ENCODE data around the gene GBX2. TPM values are rescaled to one million over a fixed set of nuclear protein-coding genes. Genes with fewer than 3 reads are reported as not detected.

Gene GBX2
- total and polyA plus RNA-seq, 10 of the 15 experiments (the other 5 are each of a cell fraction or from before 2014, with no cell fraction given): not detected

DNA sequence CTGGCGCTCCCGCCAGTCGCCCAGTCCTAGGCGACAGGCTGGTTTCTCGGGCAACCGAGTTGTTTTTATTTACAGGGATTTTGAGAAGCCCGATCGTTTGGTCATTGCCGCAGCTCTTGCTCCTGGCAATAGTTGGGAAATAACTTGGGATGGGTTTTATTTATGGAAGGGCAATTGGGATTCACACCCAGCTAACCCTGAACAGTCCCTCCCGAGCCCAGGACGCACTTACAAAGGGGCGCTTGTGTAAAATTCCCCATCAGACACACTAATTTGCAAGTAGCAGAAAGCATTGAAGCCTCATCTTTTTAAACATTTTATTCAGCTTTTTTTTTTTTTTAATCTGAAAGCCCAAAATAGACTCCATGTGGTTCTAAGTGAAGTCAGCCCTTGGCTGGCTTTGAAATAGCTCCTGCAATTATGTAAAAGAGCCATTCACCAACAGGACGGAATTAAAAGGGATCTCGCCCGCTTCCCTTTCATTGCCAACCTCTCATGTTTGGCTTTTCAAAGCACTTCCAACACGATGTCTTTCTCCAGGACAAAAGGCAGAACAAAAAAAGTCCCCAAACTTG is 3.6 kb upstream of the GBX2 start:
- WGBS (ENCODE audit: insufficient coverage, insufficient replicate concordance, low lambda C conversion rate, missing lambda C conversion rate): 32% methylated on average over 16 of the region's 16 CpGs
- no peak overlapping the region for H3K9ac ChIP-seq (ENCODE audit: control insufficient read depth, insufficient read depth, low read length)
- H3K27me3 ChIP-seq (replicated peaks in 1 of 2; ENCODE audit: control insufficient read depth in 2 of 2, insufficient read depth in 2 of 2, low read length in 1 of 2): peaks cover 2 to 9% of the 10 kb centered on the region in 2 experiments
- H3K4me3 ChIP-seq: no peak overlapping the region
- POLR2A ChIA-PET: no interaction called here
- no peaks in the 10 kb centered on the region for H3K36me3 ChIP-seq (ENCODE audit: control insufficient read depth in 2 of 2, insufficient read depth in 2 of 2, low read length in 1 of 2)
- H3K4me1 ChIP-seq (ENCODE audit: control insufficient read depth, insufficient read depth, low read length): no peaks in the 10 kb centered on the region
- no peaks in the 10 kb centered on the region for H3K79me2 ChIP-seq (ENCODE audit: control insufficient read depth, insufficient read depth, low read length)
- RAD21 ChIA-PET (ENCODE audit: unreplicated experiment): no interaction called here
- no peak for FAIRE-seq
- BruUV-seq (replicated peaks): no TSS peak
- CTCF ChIA-PET: interaction anchor here (1.3 to 2.4 kb wide), 2 partner anchors 9 to 392 kb away, joined by 4 to 13 read pairs; no protein-coding TSS in a partner anchor
- SMC1A ChIA-PET (ENCODE audit: uncharacterized antibody, unreplicated experiment): no interaction called here
- ATAC-seq: no peak
- no peaks in the 10 kb centered on the region for H4K20me1 ChIP-seq (ENCODE audit: control insufficient read depth, insufficient read depth)
- no peak overlapping the region for H2AFZ ChIP-seq (ENCODE audit: control insufficient read depth, low read depth, low read length)
- in situ Hi-C loops (cut with MboI) (no loop called here), intact Hi-C loops (cut with micrococcal nuclease; ENCODE audit: unreplicated experiment) (no loop called here)
- H3K27ac ChIP-seq (ENCODE audit: control insufficient read depth, insufficient read depth): no peak overlapping the region
- H3K4me2 ChIP-seq (ENCODE audit: control insufficient read depth, insufficient read depth): no peak overlapping the region
- H3K9me3 ChIP-seq (replicated peaks; ENCODE audit: control insufficient read depth, insufficient read depth, low read length): peaks cover under 1% of the 10 kb centered on the region; the same call in 2 of the 3 replicates
- no peak for DNase-seq (ENCODE audit: low read depth, low spot score)
- no peak for TF ChIP-seq TAF1 (IDR thresholded peaks at IDR 0.05; ENCODE audit: borderline replicate concordance, low read depth, low read length)
- no peak for TF ChIP-seq ZNF622 (IDR thresholded peaks at IDR 0.05)
- TF ChIP-seq, protein P1, sequence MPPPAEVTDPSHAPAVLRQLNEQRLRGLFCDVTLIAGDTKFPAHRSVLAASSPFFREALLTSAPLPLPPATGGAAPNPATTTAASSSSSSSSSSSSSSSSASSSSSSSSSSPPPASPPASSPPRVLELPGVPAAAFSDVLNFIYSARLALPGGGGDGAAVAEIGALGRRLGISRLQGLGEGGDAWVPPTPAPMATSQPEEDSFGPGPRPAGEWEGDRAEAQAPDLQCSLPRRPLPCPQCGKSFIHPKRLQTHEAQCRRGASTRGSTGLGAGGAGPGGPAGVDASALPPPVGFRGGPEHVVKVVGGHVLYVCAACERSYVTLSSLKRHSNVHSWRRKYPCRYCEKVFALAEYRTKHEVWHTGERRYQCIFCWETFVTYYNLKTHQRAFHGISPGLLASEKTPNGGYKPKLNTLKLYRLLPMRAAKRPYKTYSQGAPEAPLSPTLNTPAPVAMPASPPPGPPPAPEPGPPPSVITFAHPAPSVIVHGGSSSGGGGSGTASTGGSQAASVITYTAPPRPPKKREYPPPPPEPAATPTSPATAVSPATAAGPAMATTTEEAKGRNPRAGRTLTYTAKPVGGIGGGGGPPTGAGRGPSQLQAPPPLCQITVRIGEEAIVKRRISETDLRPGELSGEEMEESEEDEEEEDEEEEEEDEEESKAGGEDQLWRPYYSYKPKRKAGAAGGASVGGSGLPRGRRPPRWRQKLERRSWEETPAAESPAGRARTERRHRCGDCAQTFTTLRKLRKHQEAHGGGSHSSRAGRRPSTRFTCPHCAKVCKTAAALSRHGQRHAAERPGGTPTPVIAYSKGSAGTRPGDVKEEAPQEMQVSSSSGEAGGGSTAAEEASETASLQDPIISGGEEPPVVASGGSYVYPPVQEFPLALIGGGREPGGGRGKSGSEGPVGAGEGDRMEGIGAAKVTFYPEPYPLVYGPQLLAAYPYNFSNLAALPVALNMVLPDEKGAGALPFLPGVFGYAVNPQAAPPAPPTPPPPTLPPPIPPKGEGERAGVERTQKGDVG (CRISPR knock-in tag; IDR thresholded peaks at IDR 0.05): no peak
- no peak for TF ChIP-seq ESRRA (IDR thresholded peaks at IDR 0.05; ENCODE audit: low read length)
- TF ChIP-seq, protein P2, sequence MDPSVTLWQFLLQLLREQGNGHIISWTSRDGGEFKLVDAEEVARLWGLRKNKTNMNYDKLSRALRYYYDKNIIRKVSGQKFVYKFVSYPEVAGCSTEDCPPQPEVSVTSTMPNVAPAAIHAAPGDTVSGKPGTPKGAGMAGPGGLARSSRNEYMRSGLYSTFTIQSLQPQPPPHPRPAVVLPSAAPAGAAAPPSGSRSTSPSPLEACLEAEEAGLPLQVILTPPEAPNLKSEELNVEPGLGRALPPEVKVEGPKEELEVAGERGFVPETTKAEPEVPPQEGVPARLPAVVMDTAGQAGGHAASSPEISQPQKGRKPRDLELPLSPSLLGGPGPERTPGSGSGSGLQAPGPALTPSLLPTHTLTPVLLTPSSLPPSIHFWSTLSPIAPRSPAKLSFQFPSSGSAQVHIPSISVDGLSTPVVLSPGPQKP (IDR thresholded peaks at IDR 0.05; ENCODE audit: low read depth, low read length): no peak
- TF ChIP-seq CREM (IDR thresholded peaks at IDR 0.05; ENCODE audit: low read depth): no peak
- TF ChIP-seq DPF2 (IDR thresholded peaks at IDR 0.05): no peak
- no peak for TF ChIP-seq ZNF24 (IDR thresholded peaks at IDR 0.05)
- TF ChIP-seq JUNB (IDR thresholded peaks at IDR 0.05): no peak
- no peak for TF ChIP-seq ZNF384 (IDR thresholded peaks at IDR 0.05; ENCODE audit: borderline replicate concordance, low read depth, low read length)
- no peak for TF ChIP-seq ZZZ3 (IDR thresholded peaks at IDR 0.05; ENCODE audit: control insufficient read depth, insufficient read length, low read depth)
- TF ChIP-seq, protein P3, sequence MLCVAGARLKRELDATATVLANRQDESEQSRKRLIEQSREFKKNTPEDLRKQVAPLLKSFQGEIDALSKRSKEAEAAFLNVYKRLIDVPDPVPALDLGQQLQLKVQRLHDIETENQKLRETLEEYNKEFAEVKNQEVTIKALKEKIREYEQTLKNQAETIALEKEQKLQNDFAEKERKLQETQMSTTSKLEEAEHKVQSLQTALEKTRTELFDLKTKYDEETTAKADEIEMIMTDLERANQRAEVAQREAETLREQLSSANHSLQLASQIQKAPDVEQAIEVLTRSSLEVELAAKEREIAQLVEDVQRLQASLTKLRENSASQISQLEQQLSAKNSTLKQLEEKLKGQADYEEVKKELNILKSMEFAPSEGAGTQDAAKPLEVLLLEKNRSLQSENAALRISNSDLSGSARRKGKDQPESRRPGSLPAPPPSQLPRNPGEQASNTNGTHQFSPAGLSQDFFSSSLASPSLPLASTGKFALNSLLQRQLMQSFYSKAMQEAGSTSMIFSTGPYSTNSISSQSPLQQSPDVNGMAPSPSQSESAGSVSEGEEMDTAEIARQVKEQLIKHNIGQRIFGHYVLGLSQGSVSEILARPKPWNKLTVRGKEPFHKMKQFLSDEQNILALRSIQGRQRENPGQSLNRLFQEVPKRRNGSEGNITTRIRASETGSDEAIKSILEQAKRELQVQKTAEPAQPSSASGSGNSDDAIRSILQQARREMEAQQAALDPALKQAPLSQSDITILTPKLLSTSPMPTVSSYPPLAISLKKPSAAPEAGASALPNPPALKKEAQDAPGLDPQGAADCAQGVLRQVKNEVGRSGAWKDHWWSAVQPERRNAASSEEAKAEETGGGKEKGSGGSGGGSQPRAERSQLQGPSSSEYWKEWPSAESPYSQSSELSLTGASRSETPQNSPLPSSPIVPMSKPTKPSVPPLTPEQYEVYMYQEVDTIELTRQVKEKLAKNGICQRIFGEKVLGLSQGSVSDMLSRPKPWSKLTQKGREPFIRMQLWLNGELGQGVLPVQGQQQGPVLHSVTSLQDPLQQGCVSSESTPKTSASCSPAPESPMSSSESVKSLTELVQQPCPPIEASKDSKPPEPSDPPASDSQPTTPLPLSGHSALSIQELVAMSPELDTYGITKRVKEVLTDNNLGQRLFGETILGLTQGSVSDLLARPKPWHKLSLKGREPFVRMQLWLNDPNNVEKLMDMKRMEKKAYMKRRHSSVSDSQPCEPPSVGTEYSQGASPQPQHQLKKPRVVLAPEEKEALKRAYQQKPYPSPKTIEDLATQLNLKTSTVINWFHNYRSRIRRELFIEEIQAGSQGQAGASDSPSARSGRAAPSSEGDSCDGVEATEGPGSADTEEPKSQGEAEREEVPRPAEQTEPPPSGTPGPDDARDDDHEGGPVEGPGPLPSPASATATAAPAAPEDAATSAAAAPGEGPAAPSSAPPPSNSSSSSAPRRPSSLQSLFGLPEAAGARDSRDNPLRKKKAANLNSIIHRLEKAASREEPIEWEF (IDR thresholded peaks at IDR 0.05; ENCODE audit: insufficient replicate concordance, low read depth, low read length): no peak
- TF ChIP-seq SUZ12 (IDR thresholded peaks at IDR 0.05; ENCODE audit: unreplicated experiment): no peak
- TF ChIP-seq SREBF1 (IDR thresholded peaks at IDR 0.05; ENCODE audit: low read length): no peak

Data from GM12878 (cell line).